HG02588 (cell line): ENCODE results near the gene NAGS.
"Not testable (repeated sequence)": the region's sequence is repeated elsewhere in the genome, so short reads cannot be mapped to it uniquely, and the experiment has no call there.

Source experiments
- ATAC-seq: cut with Tn5 transposase; IDR thresholded peaks from one replicate; pipeline ENCODE4 v1.9.1; 2021; ENCODE audit warnings: mild to moderate bottlenecking, moderate library complexity; ENCODE audit not compliant: unreplicated experiment

NAGS gene

GRCh38 chr17:43983515-43984411 lies 20.7 kb upstream of the NAGS start:
- no peak for ATAC-seq

DNA sequence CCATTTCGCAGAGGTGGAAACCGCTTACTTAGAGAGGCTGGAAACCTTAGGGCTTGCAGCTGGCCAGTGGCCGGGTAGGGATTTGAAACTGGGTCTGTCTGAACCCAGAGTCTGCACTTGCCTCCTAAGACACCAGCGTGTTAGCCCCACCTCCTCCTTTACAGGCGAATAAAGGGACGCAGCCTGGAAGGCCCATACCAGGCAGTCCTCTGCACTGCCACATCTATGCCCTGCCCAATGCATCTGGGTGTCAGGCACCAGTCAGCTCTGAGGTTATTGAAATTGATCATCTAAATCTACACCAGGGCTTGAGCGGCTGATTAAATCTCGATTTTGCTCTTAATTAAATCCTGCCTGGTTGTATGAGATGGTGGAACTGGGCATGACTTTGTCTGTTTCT lies 19.9 kb upstream of the NAGS start:
- no peak for ATAC-seq

DNA sequence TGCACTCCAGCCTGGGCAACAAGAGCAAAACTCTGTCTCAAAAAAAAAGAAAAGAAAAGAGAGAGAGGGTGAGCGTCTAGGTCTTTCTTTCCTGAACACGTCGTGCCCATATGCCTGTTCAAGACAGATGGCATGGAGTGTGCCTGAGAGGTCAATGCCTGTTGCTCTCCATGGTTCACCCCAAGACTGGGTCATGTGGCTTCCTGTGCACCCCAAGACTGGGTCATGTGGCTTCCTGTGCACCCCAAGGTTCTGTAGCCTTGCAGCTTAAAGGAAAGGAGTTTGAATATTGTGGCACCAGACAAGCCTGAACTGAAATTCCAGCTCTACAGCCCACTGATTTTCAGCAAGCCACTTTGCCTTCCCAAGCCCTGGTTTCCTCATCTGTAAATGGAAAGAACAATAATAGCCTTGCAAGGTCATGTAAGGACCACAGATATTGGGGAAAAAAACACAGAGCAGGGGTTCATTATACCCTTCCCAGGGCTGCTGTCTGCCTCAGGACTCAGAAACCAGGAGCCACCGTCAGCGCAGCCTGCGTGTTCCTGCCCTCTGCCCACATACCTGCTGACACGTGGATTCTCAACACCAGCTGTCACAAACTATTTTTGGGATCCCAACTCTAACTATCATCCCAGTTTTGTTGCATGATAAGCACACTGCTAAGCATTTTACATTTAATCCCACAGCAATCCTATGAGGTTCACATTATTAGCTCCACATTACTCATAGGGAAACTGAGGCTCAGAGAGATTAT lies 18.0 kb upstream of the NAGS start:
- no peak for ATAC-seq

DNA sequence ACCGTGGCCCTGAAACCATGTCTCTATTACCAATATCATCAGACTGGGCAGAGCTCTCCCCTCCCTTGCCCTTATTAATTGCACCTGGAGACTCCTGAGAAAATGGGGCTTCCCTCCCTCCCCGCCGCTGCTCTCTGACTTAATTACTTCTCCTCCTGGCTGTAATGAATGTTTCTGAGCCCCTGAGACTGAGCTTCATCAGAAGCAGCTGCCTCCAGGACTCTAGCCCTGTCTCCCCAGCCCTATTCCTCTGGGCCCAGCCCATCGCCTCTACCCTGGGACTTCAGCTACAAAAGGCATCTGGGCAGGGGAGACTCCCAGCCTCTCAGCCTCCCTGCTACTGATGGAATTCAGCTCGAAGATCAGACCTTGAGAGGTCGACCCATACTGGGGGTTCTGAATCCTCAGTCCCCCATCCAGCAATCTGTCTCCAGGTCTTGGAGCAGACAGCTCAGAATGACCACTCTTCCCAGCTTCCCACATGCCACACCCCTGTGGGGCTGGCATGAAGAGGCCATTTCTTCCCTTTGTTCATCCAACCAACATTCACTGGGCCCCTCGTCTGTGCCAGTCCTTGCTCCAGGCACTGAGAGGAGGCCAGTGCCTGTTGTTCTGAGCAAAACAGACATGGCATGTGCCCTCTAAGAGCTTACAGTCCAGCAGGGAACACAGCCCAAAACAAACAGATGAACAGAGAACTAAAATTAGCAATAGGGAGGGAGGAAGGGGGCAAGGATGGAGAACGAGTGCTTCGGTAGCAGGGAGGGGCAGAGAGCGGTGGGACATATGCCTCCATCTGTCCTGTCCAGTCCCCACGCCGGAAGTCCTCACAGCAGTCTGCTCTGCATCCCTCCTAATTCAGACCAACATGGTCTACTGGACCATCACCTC lies 17.0 kb upstream of the NAGS start:
- no peak for ATAC-seq

DNA sequence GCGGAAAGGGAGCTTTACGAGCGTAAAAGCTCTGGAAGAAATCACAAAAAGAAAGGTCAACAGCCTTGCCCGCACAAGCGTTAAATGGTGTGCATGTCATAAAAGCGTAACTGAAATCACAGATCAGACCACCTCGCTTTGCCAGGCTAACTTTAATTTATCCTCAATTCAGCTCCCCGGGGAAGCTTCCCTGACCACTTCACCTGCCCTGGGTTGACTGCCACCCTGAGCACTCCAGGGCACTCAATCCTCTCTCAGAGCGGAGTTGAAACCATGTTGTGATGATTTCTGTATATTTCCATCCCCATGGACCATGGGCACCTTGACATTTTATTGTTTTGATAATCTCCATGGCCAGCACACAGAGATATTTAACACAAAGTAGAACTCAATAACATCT lies 16.1 kb upstream of the NAGS start:
- ATAC-seq = no peak

DNA sequence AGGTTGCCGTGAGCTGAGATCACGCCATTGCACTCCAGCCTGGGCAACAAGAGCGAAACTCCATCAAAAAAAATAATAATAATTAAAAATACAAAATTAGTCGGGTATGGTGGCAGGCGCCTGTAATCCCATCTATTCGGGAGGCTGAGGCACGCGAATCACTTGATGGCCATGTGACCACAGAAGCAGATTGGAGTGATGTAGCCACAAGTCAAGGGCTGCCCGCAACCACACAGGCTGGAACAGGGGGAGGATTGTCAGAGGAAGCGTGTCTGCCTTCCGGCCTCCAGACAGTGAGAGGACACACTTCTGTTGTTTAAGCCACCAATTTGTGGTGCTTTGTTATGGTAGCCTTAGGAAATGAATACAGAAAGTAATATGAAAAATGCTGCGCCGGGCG lies 11.8 kb upstream of the NAGS start:
- no peak for ATAC-seq

GRCh38 chr17:43994272-43995149 lies 9.9 kb upstream of the NAGS start:
- no peak for ATAC-seq

DNA sequence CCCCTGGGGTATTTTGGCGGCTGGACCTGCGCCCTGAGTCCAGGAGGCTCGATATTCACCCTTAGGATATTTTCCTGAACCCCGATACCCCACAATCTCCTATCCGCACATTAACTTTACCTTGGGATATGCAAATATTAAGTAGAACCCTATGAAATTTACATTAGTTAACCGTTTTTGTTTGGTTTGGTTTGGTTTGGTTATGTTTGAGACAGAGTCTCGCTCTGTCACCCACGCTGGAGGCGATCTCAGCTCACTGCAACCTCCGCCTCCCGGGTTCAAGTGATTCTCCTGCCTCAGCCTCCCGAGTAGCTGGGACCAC lies 9.3 kb upstream of the NAGS start:
- ATAC-seq = no peak

- ATAC-seq = not testable (repeated sequence)
Measured at GRCh38 chr17:43997180-43997579, 7.2 kb upstream of the NAGS start.

GRCh38 chr17:43998552-43998951 lies 5.9 kb upstream of the NAGS start:
- ATAC-seq = no peak

DNA sequence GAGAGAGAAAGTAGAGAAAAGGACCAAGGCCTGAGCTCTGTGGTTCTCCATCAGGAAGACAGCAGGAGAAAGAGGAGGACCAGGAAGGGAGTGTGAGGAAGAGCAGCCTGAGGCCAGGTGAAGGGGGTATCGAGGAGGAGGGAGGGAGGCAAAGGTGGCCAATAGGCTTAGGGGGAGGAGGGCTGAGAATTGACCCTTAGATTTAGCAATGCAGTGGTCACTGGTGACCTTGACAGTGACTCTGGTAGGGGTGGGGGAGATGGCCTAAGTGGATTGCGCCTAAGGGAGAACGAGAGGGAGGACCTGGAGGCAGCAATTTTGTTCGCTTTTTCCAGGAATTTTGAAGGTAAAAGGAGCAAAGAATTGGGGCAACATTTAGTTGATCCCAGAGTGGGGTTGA lies 5.4 kb upstream of the NAGS start:
- ATAC-seq = no peak

- no peak for ATAC-seq
Measured at GRCh38 chr17:44000141-44000860, 4.1 kb upstream of the NAGS start.

DNA sequence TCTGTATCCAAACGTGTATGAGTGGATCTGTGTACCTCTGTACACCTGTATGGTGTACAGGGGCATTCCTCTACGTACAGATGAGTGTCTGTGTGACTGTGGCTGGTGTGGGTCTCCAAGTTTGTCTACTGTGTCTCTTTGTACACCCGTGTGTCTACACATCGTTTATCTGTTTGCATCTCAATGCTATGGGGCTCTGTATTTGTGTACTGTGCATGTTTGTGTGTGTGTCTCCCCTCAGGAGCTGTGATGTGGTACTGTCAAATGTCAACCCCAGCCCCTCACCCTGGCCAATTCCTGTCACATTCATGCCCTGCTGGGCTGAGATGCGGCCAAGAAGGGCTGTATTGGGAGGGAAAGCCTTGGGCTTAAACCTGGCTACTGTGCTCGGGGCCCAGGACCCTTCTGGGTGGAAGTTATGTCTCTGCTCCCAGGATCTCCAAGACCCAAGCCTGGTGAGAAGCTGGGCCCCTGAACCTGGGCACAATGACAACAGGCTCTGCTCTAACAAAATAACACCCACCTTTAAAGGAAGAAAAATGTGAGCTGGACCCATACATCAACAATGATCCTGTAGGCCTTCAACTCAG lies 3.5 kb upstream of the NAGS start:
- ATAC-seq = no peak

- ATAC-seq = no peak
Measured at GRCh38 chr17:44001461-44001920, 2.9 kb upstream of the NAGS start.

- no peak for ATAC-seq
Measured at GRCh38 chr17:44002141-44002848, 2.1 kb upstream of the NAGS start.

DNA sequence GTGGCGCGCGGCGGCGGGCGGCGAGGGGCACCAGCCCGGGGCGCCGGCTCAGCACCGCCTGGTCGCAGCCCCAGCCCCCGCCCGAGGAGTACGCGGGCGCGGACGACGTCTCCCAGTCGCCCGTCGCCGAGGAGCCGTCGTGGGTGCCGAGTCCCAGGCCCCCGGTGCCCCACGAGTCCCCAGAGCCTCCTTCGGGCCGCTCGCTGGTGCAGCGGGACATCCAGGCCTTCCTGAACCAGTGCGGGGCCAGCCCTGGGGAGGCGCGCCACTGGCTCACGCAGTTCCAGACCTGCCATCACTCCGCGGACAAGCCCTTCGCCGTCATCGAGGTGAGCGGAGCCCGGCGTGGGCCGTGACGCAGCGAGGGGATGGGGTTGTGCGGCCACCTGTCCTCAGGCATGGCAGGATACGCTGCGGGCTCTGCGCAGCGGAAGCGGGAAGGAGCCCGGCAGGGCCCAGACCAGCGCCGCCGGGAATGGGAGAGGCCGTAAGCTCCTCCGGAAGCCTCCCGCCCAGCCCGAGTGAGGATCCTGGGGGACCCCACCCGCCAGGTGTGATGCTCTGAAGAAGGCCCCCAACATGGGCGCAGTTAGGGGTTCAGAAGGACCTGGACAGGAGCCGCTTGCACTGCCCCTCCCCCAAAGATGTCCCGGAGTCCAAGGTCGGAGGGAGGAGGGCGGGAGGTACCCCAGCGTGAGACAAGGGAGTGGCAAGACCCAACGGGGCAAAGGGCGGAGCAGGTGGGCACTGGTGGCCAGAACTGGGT lies 522 bp downstream of the NAGS start:
- ATAC-seq = no peak

GRCh38 chr17:44005527-44006271 lies 1.3 kb downstream of the NAGS start:
- ATAC-seq = no peak
